GM12891 (cell line): ENCODE results near the gene RGL1.

ENCODE experiments used
- POLR2A ChIP-seq: IDR thresholded peaks from 2 replicates; pipeline ENCODE4 v1.6.1; 2011; ENCODE audit warnings: low read depth, low read length, control low read depth
- POLR2AphosphoS5 ChIP-seq: IDR thresholded peaks from 2 replicates; pipeline ENCODE4 v1.6.1; 2011; ENCODE audit warnings: low read depth, low read length, control low read depth
- SPI1 ChIP-seq: IDR thresholded peaks from 2 replicates; pipeline ENCODE4 v1.6.1; 2011; ENCODE audit warnings: low read depth, low read length, control low read depth

- TF ChIP-seq POLR2AphosphoS5 (no peak), POLR2A (no peak), SPI1 (peak; percentile 60; the same call in 1 of the 2 replicates)
These were observed 91.6 kb downstream of the RGL1 start for GRCh38 chr1:183896466-183897048.
